ENCODE results near the gene LCMT1. TPM values are rescaled to one million over a fixed set of nuclear protein-coding genes. Genes with fewer than 3 reads are reported as not detected.

LCMT1 gene
- total RNA-seq, 3 donors from 2014 or later, result 41.7 to 55.7 (median 55.7) TPM

DNA sequence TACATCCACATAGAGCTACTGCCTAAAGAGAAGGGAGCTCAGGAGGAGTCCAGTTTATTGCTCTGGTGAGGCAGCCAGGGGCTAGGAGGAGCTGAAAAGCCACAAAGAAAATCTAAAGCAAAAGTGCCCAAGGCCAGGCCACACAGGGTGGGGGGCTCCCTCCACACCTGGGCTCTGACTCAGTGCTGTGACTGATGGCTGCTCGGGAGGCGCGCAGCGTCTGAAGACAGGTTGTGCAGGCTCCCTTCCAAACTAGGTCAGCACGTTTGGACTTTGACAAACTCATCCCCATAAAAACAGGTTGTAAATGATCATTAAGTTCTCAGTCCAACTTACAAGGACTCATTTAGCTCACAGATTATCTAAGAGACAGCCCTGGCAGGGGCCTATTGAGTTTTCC lies 22.2 kb upstream of the LCMT1 start:
- Histone ChIP-seq H3K4me3 (no peak overlapping the region), H3K36me3 (ENCODE audit: low read depth) (no peaks in the 10 kb centered on the region), H3K9me3 (no peaks in the 10 kb centered on the region), H3K4me1 (ENCODE audit: low read depth) (peaks cover 5% of the 10 kb centered on the region)
- TF ChIP-seq, protein P1, sequence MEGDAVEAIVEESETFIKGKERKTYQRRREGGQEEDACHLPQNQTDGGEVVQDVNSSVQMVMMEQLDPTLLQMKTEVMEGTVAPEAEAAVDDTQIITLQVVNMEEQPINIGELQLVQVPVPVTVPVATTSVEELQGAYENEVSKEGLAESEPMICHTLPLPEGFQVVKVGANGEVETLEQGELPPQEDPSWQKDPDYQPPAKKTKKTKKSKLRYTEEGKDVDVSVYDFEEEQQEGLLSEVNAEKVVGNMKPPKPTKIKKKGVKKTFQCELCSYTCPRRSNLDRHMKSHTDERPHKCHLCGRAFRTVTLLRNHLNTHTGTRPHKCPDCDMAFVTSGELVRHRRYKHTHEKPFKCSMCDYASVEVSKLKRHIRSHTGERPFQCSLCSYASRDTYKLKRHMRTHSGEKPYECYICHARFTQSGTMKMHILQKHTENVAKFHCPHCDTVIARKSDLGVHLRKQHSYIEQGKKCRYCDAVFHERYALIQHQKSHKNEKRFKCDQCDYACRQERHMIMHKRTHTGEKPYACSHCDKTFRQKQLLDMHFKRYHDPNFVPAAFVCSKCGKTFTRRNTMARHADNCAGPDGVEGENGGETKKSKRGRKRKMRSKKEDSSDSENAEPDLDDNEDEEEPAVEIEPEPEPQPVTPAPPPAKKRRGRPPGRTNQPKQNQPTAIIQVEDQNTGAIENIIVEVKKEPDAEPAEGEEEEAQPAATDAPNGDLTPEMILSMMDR (IDR thresholded peaks at IDR 0.05), result no peak
- peak; percentile 53 to 77 (median 67) for DNase-seq
- peak; percentile 99 for ATAC-seq
- intact Hi-C loops (cut with DNase I, micrococcal nuclease), result no loop called here

DNA sequence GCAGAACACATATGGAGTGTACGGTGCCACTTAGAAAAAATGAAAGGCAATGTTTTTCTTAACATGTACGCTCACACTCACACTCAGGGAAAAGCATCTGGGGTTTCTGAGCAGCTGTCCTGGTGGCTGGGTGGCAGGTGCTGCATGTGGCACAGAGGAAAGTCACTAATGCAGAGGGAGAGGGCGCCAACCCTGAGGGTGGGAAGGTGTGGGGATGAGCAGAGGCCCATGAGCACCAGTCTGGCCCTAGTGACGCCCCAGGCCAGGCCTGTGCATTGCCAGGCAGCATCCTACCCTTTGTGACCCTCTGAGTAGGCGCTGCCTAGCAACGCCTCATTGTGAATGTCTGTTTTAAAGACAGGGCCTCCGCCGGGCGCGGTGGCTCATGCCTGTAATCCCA lies 19.1 kb upstream of the LCMT1 start:
- no peak for ATAC-seq
- intact Hi-C loops (cut with DNase I, micrococcal nuclease), result no loop called here
- no peak overlapping the region for H3K4me3 ChIP-seq

DNA sequence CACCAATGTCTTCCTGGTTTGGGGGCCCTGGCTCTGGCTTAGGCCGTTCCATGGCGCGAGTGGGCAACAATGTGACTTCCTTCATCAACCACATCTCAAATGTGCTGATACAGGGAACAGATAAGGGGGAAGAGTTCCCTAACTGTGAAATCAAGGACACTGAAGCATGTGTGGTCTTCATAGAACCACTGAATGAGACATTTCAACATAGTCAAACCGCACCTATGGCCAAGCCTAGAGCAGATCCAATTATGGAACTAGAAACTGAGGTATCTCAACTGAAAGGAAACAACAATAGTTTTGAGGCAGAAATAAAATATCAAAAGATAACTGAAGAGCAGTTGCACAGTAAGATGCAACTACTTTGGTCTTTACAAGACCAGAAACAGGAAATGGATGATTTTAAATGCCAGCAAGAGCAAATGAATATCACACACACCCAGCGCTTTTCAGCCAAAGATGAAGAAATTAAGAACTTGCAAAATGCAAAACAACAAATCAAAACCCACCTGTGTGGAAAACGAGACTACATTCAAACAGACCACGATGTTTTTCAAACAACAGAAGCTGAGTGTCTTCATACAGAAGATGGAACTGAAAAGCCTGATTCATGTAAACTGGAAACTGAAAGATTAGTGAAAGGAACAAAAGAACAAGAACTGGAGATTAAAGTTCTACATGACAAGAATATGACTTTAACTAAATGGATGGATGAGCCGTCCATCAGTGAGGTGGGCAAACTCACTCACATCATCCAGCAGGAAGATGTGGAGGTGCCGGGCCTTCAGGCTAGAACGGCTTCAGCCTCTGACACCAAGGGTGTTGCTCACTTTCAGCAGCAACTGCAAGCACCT lies 18.1 kb upstream of the LCMT1 start:
- TF ChIP-seq, protein P1 (IDR thresholded peaks at IDR 0.05), result no peak
- Histone ChIP-seq H3K9me3 (no peaks in the 10 kb centered on the region), H3K36me3 (ENCODE audit: low read depth) (no peaks in the 10 kb centered on the region), H3K4me3 (no peak overlapping the region), H3K4me1 (ENCODE audit: low read depth) (peaks cover 5% of the 10 kb centered on the region)
- ATAC-seq (peak; percentile 4), DNase-seq (no peak)
- intact Hi-C loops (cut with DNase I, micrococcal nuclease), result no loop called here

More for the DNA sequence above, 19.1 kb upstream of the LCMT1 start:
- H3K36me3 ChIP-seq (ENCODE audit: low read depth), result no peaks in the 10 kb centered on the region
- TF ChIP-seq, protein P1 (IDR thresholded peaks at IDR 0.05), result no peak
- DNase-seq, result no peak
- no peaks in the 10 kb centered on the region for H3K9me3 ChIP-seq
- peaks cover 5% of the 10 kb centered on the region for H3K4me1 ChIP-seq (ENCODE audit: low read depth)

DNA sequence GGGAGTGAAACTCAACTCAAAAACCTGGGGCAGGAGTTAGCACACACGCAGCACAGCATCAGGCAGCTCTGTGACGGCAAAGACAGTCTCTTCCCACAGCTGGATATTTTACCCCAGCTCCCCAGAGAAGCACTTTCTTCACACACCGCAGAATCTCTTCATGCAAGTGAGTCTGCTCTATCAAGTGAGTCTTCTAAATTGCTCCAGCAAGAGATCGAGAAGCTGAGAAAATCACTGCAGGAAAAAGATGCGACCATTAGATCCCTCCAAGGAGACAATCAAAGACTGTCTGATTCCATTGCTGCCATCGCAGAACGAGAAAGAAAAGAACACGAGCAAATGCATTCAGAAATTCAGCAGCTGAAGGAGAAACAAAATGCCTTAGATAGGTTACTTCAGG lies 16.9 kb upstream of the LCMT1 start:
- intact Hi-C loops (cut with DNase I, micrococcal nuclease), result no loop called here
- no peak overlapping the region for H3K4me3 ChIP-seq
- no peaks in the 10 kb centered on the region for H3K9me3 ChIP-seq
- H3K36me3 ChIP-seq (ENCODE audit: low read depth), result no peaks in the 10 kb centered on the region
- TF ChIP-seq, protein P1 (IDR thresholded peaks at IDR 0.05), result no peak
- no peaks in the 10 kb centered on the region for H3K4me1 ChIP-seq (ENCODE audit: low read depth)
- ATAC-seq, result no peak
- no peak for DNase-seq

DNA sequence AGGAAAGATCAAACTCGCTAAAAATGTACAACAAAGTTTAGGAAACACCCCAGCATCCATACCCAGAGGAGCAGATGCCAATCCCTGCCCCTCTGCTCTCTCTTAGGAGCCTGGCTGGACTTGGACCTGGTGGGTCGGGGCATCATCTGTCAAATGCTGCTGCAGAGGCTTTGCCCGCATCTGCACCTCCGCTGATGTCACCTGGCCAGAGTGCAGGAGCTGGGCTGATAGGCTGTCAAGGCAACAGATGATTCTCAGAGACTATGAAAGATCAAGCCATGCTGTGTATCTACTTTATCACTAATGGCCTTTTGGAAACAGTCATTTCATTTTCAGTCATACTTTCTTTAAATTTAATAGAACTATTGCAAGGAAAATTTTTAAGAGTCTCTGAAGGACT lies 15.9 kb upstream of the LCMT1 start:
- TF ChIP-seq, protein P1 (IDR thresholded peaks at IDR 0.05), result no peak
- intact Hi-C loops (cut with DNase I, micrococcal nuclease), result no loop called here
- Histone ChIP-seq H3K4me1 (ENCODE audit: low read depth) (no peaks in the 10 kb centered on the region), H3K36me3 (ENCODE audit: low read depth) (no peaks in the 10 kb centered on the region), H3K4me3 (no peak overlapping the region), H3K9me3 (no peaks in the 10 kb centered on the region)
- no peak for DNase-seq
- ATAC-seq, result no peak
